MCF 10A (cell line): Measurements from ENCODE around the gene PCNX2. TPM values are rescaled to one million over a fixed set of nuclear protein-coding genes. Genes with fewer than 3 reads are reported as not detected.

ENCODE experiments used
- BruUV-seq: library from RNA; stranded (reverse); fragments of 400-500 nt; replicated peaks from 2 replicates; lab custom pipeline; 2021; lab: Mats Ljungman, UMichigan
- CTCF ChIA-PET: fragments of 300-600 bp; sonication (Branson Sonifier 250); formaldehyde crosslinking; extraction: SDS; loops from one replicate; lab custom pipeline; 2021; ENCODE audit warnings: antibody characterized with exemption, inconsistent platforms; lab: Yijun Ruan, JAX
- POLR2A ChIA-PET: fragments of 300-600, 350-650 bp; sonication (Branson Sonifier 250); formaldehyde crosslinking; extraction: SDS; loops from one replicate; lab custom pipeline; 2020; ENCODE audit warnings: antibody characterized with exemption, inconsistent platforms; lab: Yijun Ruan, JAX
- DNase-seq: peaks from one replicate; pipeline ENCODE4 v3.0.0-alpha.2; 2018; ENCODE audit not compliant: unreplicated experiment
- H3K27ac Mint-ChIP-seq: one replicate; pipeline ENCODE4 v1.8.0; 2022; ENCODE audit warnings: mild to moderate bottlenecking, low read depth, mixed read lengths; ENCODE audit not compliant: unreplicated experiment
- H3K27me3 Mint-ChIP-seq: one replicate; pipeline ENCODE4 v1.8.0; 2022; ENCODE audit warnings: mixed read lengths; ENCODE audit not compliant: insufficient read depth, unreplicated experiment
- H3K36me3 Mint-ChIP-seq: one replicate; pipeline ENCODE4 v1.8.0; 2022; ENCODE audit warnings: mild to moderate bottlenecking, moderate library complexity, mixed read lengths; ENCODE audit not compliant: insufficient read depth, unreplicated experiment
- H3K4me1 Mint-ChIP-seq: one replicate; pipeline ENCODE4 v1.8.0; 2022; ENCODE audit warnings: mixed read lengths; ENCODE audit not compliant: insufficient read depth, unreplicated experiment
- H3K4me3 Mint-ChIP-seq: one replicate; pipeline ENCODE4 v1.8.0; 2022; ENCODE audit warnings: mild to moderate bottlenecking, moderate library complexity, mixed read lengths; ENCODE audit not compliant: unreplicated experiment
- H3K9me3 Mint-ChIP-seq: one replicate; pipeline ENCODE4 v1.8.0; 2022; ENCODE audit warnings: mixed read lengths; ENCODE audit not compliant: unreplicated experiment
- intact Hi-C: fragments of 100-400 bp; cut with micrococcal nuclease; formaldehyde crosslinking; loops from 2 replicates; pipeline ENCODE4 v1.14.1; 2022
- total RNA-seq: library from RNA; stranded (reverse); gene quantifications from 2 replicates; pipeline ENCODE4 v1.2.3, GENCODE V29; 2022
- TF ChIP-seq, protein P1 (sequence below): fragments of 200-600 bp; IDR thresholded peaks from one replicate; pipeline ENCODE4 v1.8.0; 2022; ENCODE audit warnings: antibody characterized with exemption, mild to moderate bottlenecking; ENCODE audit not compliant: unreplicated experiment

The PCNX2 gene
- total RNA-seq, 1 experiment from 2014 or later: 80.5 TPM

DNA sequence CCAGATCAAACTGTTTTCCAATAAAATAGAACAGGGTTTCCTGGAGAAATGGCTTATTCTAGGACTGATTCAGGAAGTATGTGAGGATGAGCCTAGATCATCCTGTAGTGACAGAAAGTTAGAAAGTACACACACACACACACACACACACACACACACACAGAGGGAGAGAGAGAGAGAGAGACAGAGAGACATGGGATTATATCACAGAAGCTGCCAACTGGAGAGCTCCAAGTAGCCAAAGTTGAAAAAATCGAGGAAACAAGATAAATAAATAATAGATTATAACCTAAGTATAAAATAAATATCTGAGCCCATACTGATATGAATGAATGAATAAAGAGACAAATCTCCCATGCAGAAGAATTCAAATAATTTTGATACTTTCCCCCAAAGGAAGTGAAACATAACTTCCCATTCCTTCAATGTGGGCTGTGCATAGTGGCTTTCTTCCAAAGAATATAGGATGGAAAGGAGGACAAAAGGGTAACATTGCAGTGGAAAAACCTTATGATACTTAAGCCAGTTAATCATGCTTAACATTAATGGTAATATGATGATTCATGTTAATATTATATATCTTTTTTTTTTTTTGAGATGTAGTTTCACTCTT lies 173.5 kb downstream of the PCNX2 start:
- Mint-ChIP-seq H3K36me3 (peaks cover 31% of the 10 kb centered on the region), H3K27ac (no peak overlapping the region), H3K4me1 (no peaks in the 10 kb centered on the region), H3K4me3 (no peak overlapping the region), H3K27me3 (no peaks in the 10 kb centered on the region), H3K9me3 (no peaks in the 10 kb centered on the region)
- intact Hi-C loops: no loop called here
- no TSS peak for BruUV-seq
- ChIA-PET POLR2A (interaction anchor here (0.7 to 1.4 kb wide), 3 partner anchors 8 to 10 kb away, joined by 3 to 6 read pairs (median 4); no protein-coding TSS in a partner anchor), CTCF (interaction anchor here (0.6 kb wide), 1 partner anchor 469 kb away, joined by 3 read pairs; no protein-coding TSS in a partner anchor)
- TF ChIP-seq, protein P1, sequence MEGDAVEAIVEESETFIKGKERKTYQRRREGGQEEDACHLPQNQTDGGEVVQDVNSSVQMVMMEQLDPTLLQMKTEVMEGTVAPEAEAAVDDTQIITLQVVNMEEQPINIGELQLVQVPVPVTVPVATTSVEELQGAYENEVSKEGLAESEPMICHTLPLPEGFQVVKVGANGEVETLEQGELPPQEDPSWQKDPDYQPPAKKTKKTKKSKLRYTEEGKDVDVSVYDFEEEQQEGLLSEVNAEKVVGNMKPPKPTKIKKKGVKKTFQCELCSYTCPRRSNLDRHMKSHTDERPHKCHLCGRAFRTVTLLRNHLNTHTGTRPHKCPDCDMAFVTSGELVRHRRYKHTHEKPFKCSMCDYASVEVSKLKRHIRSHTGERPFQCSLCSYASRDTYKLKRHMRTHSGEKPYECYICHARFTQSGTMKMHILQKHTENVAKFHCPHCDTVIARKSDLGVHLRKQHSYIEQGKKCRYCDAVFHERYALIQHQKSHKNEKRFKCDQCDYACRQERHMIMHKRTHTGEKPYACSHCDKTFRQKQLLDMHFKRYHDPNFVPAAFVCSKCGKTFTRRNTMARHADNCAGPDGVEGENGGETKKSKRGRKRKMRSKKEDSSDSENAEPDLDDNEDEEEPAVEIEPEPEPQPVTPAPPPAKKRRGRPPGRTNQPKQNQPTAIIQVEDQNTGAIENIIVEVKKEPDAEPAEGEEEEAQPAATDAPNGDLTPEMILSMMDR: no peak
- DNase-seq: no peak

GRCh38 chr1:233114860-233115259 lies 180.7 kb downstream of the PCNX2 start:
- peaks cover 12% of the 10 kb centered on the region for H3K9me3 Mint-ChIP-seq
- BruUV-seq: no TSS peak
- DNase-seq: peak; percentile 17
- ChIA-PET CTCF (interaction anchor here (0.6 kb wide), 1 partner anchor 729 kb away, joined by 3 read pairs; no protein-coding TSS in a partner anchor), POLR2A (interaction anchor here (0.6 to 3.5 kb wide), 4 partner anchors 11 to 1702 kb away, joined by 3 to 31 read pairs (median 4); no protein-coding TSS in a partner anchor)
- no peak overlapping the region for H3K4me3 Mint-ChIP-seq
- peak overlapping the region; percentile 90 for H3K27ac Mint-ChIP-seq
- H3K27me3 Mint-ChIP-seq: no peaks in the 10 kb centered on the region
- intact Hi-C loops: loop anchor here (1.0 to 5.0 kb wide), 2 partner anchors 38 to 162 kb away; no protein-coding TSS in a partner anchor
- TF ChIP-seq, protein P1: no peak
- peaks cover 51% of the 10 kb centered on the region for H3K4me1 Mint-ChIP-seq
- peaks cover 33% of the 10 kb centered on the region for H3K36me3 Mint-ChIP-seq

DNA sequence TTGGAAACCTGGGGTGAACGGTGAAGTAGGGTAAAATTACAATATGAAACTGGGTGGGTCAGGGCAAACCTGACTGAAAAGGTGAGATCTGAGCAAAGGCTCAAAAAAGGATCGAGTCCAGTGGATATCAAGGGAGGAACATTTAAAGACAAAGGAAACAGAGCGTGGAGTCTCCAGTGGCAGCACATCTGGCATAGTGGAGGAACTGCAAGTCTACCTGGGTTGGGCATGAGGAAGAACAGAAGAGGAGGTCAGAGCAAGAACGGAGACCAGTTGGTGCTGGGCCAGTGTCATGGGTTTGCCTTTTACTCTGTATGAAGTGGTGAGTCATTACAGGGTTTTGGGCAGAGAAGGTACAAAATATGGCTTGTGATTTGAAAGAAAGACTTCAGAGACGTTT lies 181.4 kb downstream of the PCNX2 start:
- CTCF ChIA-PET: interaction anchor here (0.6 kb wide), 1 partner anchor 730 kb away, joined by 3 read pairs; no protein-coding TSS in a partner anchor
- peak overlapping the region; percentile 62 for H3K4me3 Mint-ChIP-seq
- H3K36me3 Mint-ChIP-seq: peaks cover 38% of the 10 kb centered on the region
- BruUV-seq: no TSS peak
- TF ChIP-seq, protein P1: no peak
- peaks cover 55% of the 10 kb centered on the region for H3K4me1 Mint-ChIP-seq
- POLR2A ChIA-PET: interaction anchor here (0.5 to 3.5 kb wide), 20 partner anchors 7 to 484 kb away, joined by 3 to 31 read pairs (median 8); partner anchors contain the start of gene SIPA1L2
- no peaks in the 10 kb centered on the region for H3K27me3 Mint-ChIP-seq
- H3K27ac Mint-ChIP-seq: peak overlapping the region; percentile 90
- intact Hi-C loops: loop anchor here (1.0 to 5.0 kb wide), 2 partner anchors 37 to 161 kb away; no protein-coding TSS in a partner anchor
- peaks cover 12% of the 10 kb centered on the region for H3K9me3 Mint-ChIP-seq
- DNase-seq: peak; percentile 94
